Right lobe of liver (tissue), 4 donors: ENCODE measurements around the gene ST8SIA5.

Source experiments
- POLR2A ChIP-seq: fragments of 450-650 bp; IDR thresholded peaks from one replicate; pipeline ENCODE4 v1.6.1; 2017; ENCODE audit warnings: antibody characterized with exemption, mild to moderate bottlenecking
- TF ChIP-seq, protein P1 (sequence below), 4 donors: fragments of 200-600 bp in 3 of 4; fragments of 450-650 bp in 1 of 4; IDR thresholded peaks; one replicate each; pipeline versions ENCODE4 v1.5.1 to v1.8.0; 2016 to 2022; ENCODE audit warnings: antibody characterized with exemption in 4 of 4, mild to moderate bottlenecking in 2 of 4
- donor health status: DM: no; HTN: no; CAD: no.
- donor health status: DM: no; HTN: no; CAD: no.
- donor health status: DM: no; HTN: yes; CAD: no.

DNA sequence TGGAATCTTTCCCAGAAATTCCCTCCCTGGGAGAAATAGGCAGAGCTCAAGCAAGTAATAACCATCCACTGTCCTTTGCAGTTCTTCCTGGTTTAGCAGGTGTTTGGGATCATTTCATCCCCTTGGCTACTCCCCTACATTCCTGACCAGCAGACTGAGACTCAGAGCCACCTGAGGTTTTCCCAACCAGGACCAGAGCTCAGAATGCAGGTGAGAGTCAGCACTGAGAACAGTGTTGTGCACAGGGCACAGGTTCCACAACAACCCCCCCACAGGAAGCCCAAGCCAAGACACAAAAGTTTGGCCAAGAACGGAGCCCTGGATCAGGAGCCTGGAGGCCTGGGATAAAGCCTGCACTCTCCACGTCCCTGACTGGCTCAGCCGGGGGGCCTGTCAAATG lies 78.8 kb downstream of the ST8SIA5 start:
- TF ChIP-seq, protein P1, sequence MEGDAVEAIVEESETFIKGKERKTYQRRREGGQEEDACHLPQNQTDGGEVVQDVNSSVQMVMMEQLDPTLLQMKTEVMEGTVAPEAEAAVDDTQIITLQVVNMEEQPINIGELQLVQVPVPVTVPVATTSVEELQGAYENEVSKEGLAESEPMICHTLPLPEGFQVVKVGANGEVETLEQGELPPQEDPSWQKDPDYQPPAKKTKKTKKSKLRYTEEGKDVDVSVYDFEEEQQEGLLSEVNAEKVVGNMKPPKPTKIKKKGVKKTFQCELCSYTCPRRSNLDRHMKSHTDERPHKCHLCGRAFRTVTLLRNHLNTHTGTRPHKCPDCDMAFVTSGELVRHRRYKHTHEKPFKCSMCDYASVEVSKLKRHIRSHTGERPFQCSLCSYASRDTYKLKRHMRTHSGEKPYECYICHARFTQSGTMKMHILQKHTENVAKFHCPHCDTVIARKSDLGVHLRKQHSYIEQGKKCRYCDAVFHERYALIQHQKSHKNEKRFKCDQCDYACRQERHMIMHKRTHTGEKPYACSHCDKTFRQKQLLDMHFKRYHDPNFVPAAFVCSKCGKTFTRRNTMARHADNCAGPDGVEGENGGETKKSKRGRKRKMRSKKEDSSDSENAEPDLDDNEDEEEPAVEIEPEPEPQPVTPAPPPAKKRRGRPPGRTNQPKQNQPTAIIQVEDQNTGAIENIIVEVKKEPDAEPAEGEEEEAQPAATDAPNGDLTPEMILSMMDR (IDR thresholded peaks at IDR 0.05) = no peak
- no peak for TF ChIP-seq POLR2A
